ENCODE measurements around the gene TSPAN13.

DNA sequence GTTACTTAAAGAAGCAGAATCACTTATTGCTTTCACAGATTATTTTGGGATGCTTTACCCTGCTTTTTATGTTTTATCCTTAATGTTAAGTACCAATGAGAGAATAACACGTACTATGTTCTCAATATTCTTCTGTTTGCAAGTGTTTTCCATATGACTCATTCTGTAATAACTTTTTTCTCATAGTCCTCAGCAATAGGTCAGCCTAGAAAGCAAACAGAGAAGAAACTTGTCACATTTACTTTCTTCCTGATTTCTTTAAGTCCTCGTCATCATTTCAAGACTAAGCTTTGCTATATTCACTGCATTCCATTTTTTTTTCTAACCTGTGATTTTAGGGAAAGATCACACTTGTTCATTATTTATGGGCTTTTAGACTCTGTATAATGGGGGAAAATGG is 58.0 kb downstream of the TSPAN13 start:
- TF ChIP-seq CTCF (IDR thresholded peaks at IDR 0.05; ENCODE audit: low read depth, low read length) = no peak
- no peak for TF ChIP-seq POLR2A (IDR thresholded peaks at IDR 0.05; ENCODE audit: extremely low read depth, insufficient read length)

Measured in NB4 (cell line).